HG03439 (cell line): ENCODE data around the gene PLEKHA5.

Experiments used
- ATAC-seq: cut with Tn5 transposase; IDR thresholded peaks from one replicate; pipeline ENCODE4 v1.9.1; 2021; ENCODE audit warnings: mild to moderate bottlenecking, moderate library complexity; ENCODE audit not compliant: unreplicated experiment

PLEKHA5 gene

GRCh38 chr12:19129122-19129485 is 429 bp upstream of the PLEKHA5 start:
- ATAC-seq: no peak

GRCh38 chr12:19130224-19131024 is 891 bp downstream of the PLEKHA5 start:
- ATAC-seq: no peak

DNA sequence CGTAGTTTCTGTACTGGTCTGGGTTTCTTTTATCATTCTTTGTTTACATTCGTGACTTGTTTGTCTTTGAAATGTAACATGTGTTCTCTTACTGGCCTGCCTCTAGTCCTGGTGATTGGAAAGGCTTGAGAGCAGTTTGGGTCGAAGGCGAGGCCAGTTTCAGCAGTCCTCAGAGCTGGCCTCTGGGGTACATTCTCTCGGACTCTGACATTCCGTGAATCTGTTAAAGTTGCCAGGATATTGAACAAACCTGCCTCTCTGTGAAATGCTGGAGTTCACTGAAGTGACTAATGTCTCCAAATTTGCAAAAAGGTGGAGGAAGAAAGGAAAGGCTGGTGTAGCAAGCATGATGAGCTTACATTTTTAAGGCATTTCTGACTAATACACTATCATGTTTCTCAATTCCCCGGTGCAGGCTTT is 1.5 kb downstream of the PLEKHA5 start:
- no peak for ATAC-seq

GRCh38 chr12:19138551-19138950 is 9.0 kb downstream of the PLEKHA5 start:
- no peak for ATAC-seq

DNA sequence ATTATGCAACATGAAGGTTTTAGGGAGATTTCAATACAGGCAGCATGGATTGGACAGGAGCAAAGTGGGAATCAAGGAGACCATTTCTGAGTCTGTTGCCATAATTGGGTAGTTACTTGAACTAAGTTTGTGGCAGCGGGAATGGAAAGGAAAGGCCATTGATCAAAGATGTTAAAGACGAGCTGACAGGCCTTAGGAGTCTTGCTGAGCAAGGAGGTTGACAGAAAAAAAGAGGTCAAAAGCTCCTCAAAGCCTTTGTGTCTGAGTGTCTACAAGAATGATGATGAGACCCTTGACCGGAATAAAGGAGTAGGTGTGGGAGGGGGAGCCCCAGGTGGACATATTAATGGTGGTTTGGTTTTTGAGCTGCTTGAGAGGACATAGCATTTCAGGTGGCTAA is 9.4 kb downstream of the PLEKHA5 start:
- ATAC-seq: no peak

DNA sequence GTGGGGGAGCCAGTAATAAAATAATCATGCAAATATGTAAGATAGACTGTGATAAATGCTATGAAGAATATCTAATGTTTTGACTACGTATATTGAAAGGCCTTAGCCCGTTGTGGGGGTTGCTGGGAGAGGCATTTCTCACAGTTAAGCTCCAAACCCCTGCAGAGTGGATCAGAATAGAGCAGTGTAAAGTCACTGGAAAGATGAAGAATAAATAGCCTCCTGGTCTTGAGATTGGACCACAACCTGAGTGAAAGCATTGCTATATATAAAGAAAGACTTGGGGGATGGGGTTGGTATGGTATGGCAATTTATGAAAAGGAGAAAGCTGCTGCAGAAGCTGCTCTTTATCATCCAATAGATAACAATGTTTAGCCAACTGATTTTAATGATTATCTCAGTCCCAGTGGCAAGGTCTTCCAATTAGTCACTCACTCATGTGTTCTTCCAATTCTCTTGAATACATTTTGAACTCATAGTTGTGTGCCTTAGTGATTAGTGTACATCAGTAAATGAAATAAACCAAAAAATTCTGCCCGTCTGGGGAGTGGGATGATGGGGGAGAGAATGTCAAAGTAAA is 10.2 kb downstream of the PLEKHA5 start:
- no peak for ATAC-seq

- ATAC-seq: no peak
Measured at GRCh38 chr12:19140381-19141236, 11.1 kb downstream of the PLEKHA5 start.

DNA sequence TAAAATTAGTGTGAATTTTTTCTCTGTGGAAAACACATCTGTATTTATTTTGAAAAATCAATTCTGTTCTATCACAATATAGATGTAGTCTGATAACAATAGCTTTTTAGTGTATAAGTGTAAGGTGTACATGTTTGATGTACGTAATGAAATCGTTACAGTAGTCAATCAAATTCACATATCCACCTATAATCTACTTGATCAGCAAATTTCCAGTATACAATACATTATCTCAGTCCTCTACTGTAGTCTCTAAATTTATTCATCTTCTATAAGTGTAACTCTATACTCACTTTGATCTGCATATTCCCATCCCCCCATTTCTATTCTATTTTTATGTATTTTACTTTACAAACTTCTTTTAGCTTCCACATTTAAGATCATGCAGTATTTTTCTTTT is 13.0 kb downstream of the PLEKHA5 start:
- no peak for ATAC-seq

GRCh38 chr12:19144287-19144686 is 14.8 kb downstream of the PLEKHA5 start:
- ATAC-seq: no peak

DNA sequence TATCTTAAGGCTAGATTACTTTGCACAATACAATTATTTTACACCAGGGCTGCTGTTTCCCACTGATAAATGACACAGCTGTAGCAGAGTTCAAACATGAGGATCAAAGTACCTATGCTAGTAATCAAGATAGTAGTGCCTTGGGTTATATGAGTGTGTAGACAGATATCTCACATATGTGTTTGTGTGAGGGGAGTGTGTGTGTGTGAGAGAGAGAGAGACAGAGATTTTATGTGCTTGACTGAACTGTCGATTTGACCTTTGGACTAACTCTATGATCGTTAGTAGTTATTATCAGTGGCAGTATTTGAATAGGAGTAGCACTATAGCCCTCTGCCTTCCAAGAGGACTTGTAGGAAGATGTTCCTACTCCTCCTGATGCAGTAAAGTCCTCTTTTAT is 15.5 kb downstream of the PLEKHA5 start:
- ATAC-seq: no peak

GRCh38 chr12:19148860-19149259 is 19.3 kb downstream of the PLEKHA5 start:
- no peak for ATAC-seq

- ATAC-seq: no peak
Measured at GRCh38 chr12:19150273-19150900, 20.9 kb downstream of the PLEKHA5 start.

GRCh38 chr12:19151298-19151697 is 21.8 kb downstream of the PLEKHA5 start:
- no peak for ATAC-seq

DNA sequence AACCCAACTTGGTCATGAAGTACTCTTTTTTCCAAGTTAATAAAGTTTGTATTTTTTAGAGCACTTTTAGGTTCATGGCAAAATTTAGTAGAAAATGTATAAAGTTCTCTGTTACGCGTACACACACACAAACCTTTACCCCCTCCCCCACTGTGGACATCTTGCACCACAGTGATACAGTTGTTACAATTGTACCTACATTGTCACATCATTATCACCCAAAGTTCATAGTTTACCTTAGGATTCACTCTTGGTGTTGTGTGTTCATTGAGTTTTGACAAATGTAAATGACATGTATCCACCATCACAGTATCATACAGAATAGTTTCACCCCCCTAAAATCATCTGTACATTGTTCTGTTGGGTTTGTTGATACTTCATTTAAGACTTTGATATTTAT is 23.9 kb downstream of the PLEKHA5 start:
- no peak for ATAC-seq

- ATAC-seq: no peak
Measured at GRCh38 chr12:19154686-19155085, 25.2 kb downstream of the PLEKHA5 start.

DNA sequence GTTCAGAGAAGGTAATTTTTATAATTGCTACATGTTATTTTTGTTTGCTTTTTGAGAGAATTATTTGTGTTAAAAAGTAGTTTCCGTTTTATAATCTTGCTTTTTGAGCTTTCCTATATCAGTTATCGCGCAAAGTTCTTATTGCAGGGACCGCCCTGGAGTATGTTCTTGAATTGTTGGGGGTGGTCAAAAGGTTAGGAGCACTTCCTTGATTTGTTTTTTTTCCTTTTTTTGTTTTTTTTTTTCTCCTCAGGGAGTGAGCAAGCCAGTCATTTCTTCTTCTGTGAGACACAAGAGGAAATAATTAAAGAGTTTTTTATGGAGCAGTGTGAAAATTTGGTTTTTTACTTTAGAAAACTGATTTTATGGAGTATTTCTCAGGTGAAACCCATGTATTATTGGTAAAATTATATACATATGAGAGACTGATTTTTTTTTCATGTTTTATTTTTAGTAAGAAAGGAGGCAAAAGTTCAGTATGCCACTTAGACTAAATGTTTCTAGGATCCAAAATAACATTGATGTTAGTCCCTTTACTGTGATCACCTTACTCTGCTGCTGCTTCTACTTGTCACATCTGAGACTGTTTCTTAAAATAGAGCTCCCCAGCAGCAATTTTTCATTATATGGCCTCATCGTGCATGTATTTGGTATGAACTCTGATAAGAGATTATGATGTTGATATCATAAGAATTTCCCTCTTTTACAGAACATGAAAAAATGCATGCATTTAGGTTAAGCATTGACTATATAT is 26.6 kb downstream of the PLEKHA5 start:
- no peak for ATAC-seq

- ATAC-seq: no peak
Measured at GRCh38 chr12:19158923-19159322, 29.4 kb downstream of the PLEKHA5 start.

DNA sequence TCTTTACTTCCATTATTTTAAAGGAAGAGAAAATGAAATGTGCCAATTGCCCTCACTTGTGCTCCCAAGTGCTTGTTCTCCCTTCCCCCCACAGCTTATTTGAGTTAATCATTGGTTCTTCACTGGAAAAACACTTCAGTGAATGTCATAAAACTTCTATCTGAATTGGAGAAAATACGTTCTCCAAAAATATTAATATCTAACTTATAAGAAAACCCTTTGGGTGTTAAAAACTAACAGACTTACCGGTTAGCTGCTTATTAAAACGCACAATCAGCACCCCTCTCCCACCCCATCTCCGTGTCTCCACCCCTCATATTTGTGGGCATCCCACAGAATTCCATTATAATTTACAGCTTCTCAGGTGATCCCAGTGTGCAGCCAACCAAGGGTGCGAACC is 31.7 kb downstream of the PLEKHA5 start:
- ATAC-seq: no peak

- no peak for ATAC-seq
Measured at GRCh38 chr12:19165451-19165850, 35.9 kb downstream of the PLEKHA5 start.

GRCh38 chr12:19166387-19166786 is 36.9 kb downstream of the PLEKHA5 start:
- no peak for ATAC-seq

DNA sequence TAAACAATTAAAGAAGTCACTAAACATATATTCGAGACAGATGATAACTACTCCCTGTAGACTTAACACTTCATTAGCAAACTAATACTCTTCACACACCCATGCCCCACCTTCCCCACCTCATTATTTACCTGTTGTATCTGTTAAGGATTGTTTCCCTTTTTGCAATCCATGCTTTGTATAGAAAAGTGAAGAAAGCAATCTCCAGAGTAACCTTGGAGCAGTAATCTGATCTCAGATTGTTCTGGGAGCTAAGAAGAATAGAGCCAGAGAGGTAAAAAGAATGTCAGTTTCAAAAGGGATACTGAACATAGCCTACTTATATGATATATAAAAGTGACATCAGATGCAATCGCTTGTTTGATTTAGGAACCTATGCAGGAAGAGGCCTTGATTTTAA is 37.4 kb downstream of the PLEKHA5 start:
- no peak for ATAC-seq
